ENCODE data around the gene SERP2.

SERP2 gene

DNA sequence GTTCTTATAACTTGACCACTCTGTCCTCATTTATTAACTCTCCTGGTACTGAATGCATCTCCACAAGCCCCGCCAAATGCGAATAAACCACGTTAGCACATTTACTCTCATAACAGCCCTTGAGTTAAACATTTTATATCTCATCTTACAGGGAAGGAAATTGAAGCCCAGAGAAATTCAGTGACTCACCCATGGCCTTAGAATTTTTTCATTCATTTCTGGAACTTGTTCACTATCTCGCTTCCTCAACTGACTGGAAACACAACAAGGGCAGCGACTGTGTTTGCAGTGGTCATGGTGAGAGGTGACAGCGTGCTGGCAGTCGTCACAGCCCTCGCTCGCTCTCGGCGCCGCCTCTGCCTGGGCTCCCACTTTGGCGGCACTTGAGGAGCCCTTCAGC lies 39.5 kb downstream of the SERP2 start:
- DNase-seq = no peak

- no peak for DNase-seq
Observed at GRCh38 chr13:44414716-44415115, 41.1 kb downstream of the SERP2 start.

GRCh38 chr13:44415815-44416214 lies 42.2 kb downstream of the SERP2 start:
- no peak for DNase-seq

- no peak for DNase-seq
Observed at GRCh38 chr13:44416301-44416700, 42.7 kb downstream of the SERP2 start.

GRCh38 chr13:44416744-44417143 lies 43.1 kb downstream of the SERP2 start:
- DNase-seq = no peak

DNA sequence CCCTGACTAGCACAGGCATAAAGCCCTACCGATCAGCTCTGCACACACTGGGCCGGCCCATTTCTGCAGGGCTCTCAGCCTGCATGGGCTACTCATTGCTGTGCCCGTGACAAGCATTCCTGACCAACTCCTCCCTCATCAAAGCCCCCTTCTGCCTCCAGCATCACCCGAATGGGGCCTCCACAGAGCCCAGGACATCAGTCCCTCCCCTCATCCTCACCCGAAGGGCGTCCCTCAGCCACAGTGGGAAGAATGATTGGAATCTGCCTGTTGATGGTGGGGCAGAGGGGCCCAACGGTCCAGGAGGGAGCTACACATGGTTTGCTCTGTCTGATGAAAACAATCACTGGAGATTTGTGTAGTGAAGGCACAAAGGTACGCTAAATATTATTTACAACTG lies 43.8 kb downstream of the SERP2 start:
- DNase-seq = no peak

- no peak for DNase-seq
Observed at GRCh38 chr13:44417876-44418275, 44.3 kb downstream of the SERP2 start.

GRCh38 chr13:44420376-44421220 lies 47.0 kb downstream of the SERP2 start:
- DNase-seq = no peak

DNA sequence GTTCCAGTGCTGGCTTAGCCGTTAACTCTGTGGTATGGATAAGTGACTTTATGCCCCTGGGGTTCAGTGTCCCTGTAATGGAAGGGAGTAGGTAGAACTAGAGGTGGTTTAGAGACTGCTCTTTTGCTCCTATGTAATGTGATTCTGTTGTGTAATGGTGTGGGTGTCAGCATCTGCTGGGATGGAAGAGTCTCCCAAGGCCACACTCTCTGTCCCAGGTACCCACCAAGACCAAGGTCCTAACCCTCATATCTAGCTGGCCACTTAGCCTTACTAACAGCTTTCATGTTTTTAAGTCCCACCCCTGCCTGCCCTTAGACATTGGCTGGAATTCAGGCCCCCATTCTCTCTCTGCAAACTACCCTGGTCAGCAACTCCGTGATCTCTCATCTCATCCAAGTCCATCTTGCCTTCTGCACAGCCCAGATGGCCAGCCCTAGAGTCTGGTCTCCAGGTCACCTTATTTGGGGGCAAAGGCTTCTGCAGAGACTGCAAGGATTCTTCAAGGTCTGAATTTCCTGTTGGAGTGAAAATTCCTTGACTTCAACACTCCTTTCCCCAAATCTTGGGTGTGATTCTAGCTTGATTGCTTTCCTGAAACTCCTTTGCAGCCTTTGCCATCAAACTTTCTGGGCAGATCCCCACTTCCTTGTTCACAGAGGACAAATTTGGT lies 48.4 kb downstream of the SERP2 start:
- no peak for DNase-seq

GRCh38 chr13:44422755-44423643 lies 49.4 kb downstream of the SERP2 start:
- DNase-seq = no peak

- DNase-seq = no peak
Observed at GRCh38 chr13:44423824-44424223, 50.2 kb downstream of the SERP2 start.

DNA sequence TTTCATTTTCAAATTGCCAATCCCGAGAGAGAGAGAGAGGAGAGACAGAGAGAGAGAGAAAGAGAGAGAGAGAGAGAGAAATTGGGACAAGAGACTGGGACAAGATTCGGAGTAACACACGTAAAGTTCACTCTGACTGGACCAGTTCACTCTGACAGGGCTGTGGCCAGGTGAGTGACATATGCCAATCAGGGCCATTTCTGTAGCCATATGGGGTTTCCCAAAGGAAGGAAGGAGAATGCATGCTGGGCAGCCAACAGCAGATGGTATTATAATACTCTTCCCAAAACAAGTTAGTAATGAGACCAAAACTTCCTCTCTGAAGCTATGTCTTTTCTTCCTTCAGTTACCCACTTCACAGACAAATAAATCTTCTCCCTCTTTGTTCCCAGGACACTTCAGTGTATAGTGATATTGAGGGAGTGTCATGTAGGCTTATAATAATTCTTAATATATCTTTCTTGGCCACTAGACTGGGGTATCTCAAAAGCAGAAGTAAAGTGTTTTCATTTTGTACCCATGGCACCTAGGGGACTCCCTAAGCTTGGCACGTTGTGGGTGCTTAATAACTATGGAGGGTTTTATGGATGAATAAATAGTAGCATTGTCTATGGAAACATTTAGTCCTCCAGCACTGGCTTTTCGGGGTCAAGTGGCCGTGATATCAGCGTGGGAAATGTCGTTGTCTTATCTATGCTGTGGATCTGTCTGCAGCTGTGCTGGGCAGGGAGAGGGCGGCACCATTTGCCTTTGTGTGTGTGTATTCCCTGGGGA lies 51.6 kb downstream of the SERP2 start:
- DNase-seq = no peak

GRCh38 chr13:44425815-44426078 lies 52.1 kb downstream of the SERP2 start:
- no peak for DNase-seq

DNA sequence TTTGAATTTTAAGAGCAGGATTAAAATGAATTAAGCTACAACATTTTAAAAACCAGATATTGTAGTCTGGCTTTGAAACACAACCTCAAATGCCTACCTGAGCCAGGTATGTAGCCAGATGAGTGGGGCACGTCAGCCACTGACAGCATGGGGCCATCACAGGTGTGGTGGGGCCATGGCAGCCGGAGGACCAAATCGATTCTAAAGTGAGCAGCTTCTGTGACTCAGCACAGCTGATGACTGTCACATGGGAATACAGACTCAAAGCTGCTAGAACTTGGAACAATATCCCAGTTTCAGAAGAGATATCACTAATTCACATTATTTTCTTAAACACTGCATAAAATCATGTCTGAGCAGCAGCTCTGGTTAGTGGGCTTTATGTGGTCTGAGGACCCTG lies 52.8 kb downstream of the SERP2 start:
- no peak for DNase-seq

- DNase-seq = no peak
Observed at GRCh38 chr13:44429311-44429710, 55.7 kb downstream of the SERP2 start.

GRCh38 chr13:44431150-44431549 lies 57.5 kb downstream of the SERP2 start:
- DNase-seq = no peak

DNA sequence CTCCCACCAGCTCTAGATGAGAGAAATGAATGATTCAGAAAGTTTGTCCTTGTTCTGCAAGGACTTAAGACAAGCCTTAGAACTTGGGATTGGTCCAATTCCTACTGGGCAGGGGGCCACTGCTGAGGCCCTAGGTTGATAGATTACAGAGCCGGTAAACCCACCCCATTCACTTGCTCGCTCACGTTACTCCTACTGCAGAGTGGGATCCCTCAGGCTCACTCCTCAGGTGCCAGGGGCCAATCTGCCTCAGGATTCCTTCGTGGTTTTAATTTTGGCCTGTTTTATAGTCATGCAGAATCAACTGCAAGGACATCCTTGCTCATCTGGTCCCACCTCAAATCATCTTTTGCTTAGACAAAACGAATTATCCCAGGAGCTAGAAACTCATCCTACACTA lies 59.0 kb downstream of the SERP2 start:
- DNase-seq = no peak

GRCh38 chr13:44433863-44434765 lies 60.5 kb downstream of the SERP2 start:
- DNase-seq = no peak

DNA sequence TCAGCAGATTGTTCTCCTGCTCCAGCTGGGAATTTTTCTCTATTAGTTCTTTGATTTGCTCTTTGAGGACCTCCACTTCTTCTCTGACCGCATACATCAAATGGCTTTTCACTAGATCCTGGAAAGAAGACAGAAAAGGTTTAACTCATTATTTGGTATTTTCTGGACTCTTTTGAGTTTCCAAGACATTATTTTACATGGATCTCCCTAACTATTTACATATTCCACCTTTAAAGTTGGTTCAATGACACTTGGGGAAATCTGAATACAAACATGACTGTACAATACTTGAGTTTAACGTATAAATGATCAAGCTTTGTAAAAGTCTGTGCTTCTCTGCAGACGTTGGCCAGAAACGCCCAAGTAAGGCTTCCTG lies 61.1 kb downstream of the SERP2 start:
- no peak for DNase-seq

GRCh38 chr13:44435142-44435918 lies 61.7 kb downstream of the SERP2 start:
- peak; percentile 62 to 73 (median 68) for DNase-seq

DNA sequence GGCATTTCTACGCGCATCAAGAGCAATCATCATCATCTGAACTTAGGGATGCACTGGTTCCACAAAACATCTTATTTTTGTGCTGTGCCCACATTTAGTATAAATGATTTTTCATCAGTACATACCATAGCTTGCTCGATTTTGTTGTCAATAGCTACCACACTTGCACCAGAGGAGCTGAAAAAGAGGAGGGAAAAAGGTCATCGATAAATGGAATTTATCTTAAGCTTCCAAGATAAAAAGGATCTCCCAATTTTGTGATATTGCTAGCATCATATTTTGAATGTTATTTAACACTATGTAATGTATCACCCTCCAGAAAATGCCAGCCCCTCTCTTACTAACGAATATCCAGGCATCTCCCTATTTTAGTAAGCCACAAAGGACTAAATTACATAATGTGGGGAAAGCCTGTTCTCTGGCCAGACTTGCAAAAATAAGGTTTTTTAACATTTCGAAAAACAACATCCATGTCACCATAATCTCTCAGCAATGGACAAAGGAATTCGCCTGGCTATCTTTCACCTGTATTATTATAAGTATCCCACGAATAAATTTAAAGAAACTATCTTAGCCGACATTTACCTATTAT lies 62.4 kb downstream of the SERP2 start:
- no peak for DNase-seq

Data from activated CD4-positive, CD25-positive, alpha-beta regulatory T cell (primary cell).